ENCODE measurements around the gene PCNT. TPM values are rescaled to one million over a fixed set of nuclear protein-coding genes. Genes with fewer than 3 reads are reported as not detected.

Gene PCNT
- total and polyA plus RNA-seq, 10 of the 15 experiments (the other 5 are each of a cell fraction or from before 2014, with no cell fraction given) = 2.9 to 39.6 (median 20.5) TPM

GRCh38 chr21:46291561-46291960, 32.4 kb upstream of the PCNT start:
- Histone ChIP-seq H3K79me2 (ENCODE audit: control insufficient read depth, insufficient read depth, low read length) (peaks cover 13% of the 10 kb centered on the region), H3K9ac (ENCODE audit: control insufficient read depth, insufficient read depth, low read length) (no peak overlapping the region), H3K4me2 (ENCODE audit: control insufficient read depth, insufficient read depth) (no peak overlapping the region), H3K36me3 (ENCODE audit: control insufficient read depth in 2 of 2, insufficient read depth in 2 of 2, low read length in 1 of 2) (peaks cover 5 to 12% of the 10 kb centered on the region in 2 experiments; a peak in 3 of 4 replicates), H3K4me1 (ENCODE audit: control insufficient read depth, insufficient read depth, low read length) (peaks cover 6% of the 10 kb centered on the region), H4K20me1 (ENCODE audit: control insufficient read depth, insufficient read depth) (no peaks in the 10 kb centered on the region), H3K27ac (ENCODE audit: control insufficient read depth, insufficient read depth) (no peak overlapping the region), H3K9me3 (replicated peaks; ENCODE audit: control insufficient read depth, insufficient read depth, low read length) (peaks cover 11% of the 10 kb centered on the region; the same call in 2 of the 3 replicates), H3K27me3 (replicated peaks in 1 of 2; ENCODE audit: control insufficient read depth in 2 of 2, insufficient read depth in 2 of 2, low read length in 1 of 2) (no peaks in the 10 kb centered on the region), H2AFZ (ENCODE audit: control insufficient read depth, low read depth, low read length) (no peak overlapping the region), H3K4me3 (no peak overlapping the region)
- ChIA-PET POLR2A (no interaction called here), CTCF (no interaction called here), RAD21 (ENCODE audit: unreplicated experiment) (no interaction called here), SMC1A (ENCODE audit: uncharacterized antibody, unreplicated experiment) (no interaction called here)
- no peak for DNase-seq (ENCODE audit: low read depth, low spot score)
- in situ Hi-C loops (cut with MboI) = no loop called here
- intact Hi-C loops (cut with micrococcal nuclease; ENCODE audit: unreplicated experiment) = no loop called here
- BruUV-seq (replicated peaks) = no TSS peak
- TF ChIP-seq USF2 (IDR thresholded peaks at IDR 0.05; ENCODE audit: borderline replicate concordance, low read depth, low read length) (no peak), HCFC1 (IDR thresholded peaks at IDR 0.05; ENCODE audit: low read length) (no peak), NRF1 (conservative IDR thresholded peaks at IDR 0.05; ENCODE audit: low read depth, low read length) (no peak), POLR2AphosphoS5 (IDR thresholded peaks at IDR 0.05; ENCODE audit: low read length) (no peak), ATF7 (IDR thresholded peaks at IDR 0.05; ENCODE audit: low read depth) (no peak), IRF5 (IDR thresholded peaks at IDR 0.05; ENCODE audit: borderline replicate concordance) (no peak), IRF3 (IDR thresholded peaks at IDR 0.05) (no peak), ATF2 (IDR thresholded peaks at IDR 0.05; ENCODE audit: low read length) (no peak), E2F8 (IDR thresholded peaks at IDR 0.05; ENCODE audit: low read depth, partially characterized antibody) (no peak), HSF1 (IDR thresholded peaks at IDR 0.05; ENCODE audit: low read depth, low read length) (no peak), MAX (IDR thresholded peaks at IDR 0.05; ENCODE audit: low read depth, low read length) (no peak), RAD21 (IDR thresholded peaks at IDR 0.05; ENCODE audit: insufficient read depth, low read depth, low read length) (no peak), E2F4 (IDR thresholded peaks at IDR 0.05; ENCODE audit: low read depth, low read length) (no peak)
- no peak for FAIRE-seq
- ATAC-seq = no peak
- 100% methylated on average over 2 of the region's 2 CpGs for WGBS (ENCODE audit: insufficient coverage, insufficient replicate concordance, low lambda C conversion rate, missing lambda C conversion rate)
